Dorsolateral prefrontal cortex (tissue), 118 donors: ENCODE data around the gene OR7G2. TPM values are rescaled to one million over a fixed set of nuclear protein-coding genes. Genes with fewer than 3 reads are reported as not detected.

ENCODE experiments used
- total RNA-seq, 120 experiments: library from RNA; stranded (reverse); gene quantifications; one replicate each; pipeline versions ENCODE4 v1.2.3 to v1.2.4, GENCODE V29; 2022

OR7G2 gene
- total RNA-seq, 120 experiments from 2014 or later, result not detected

Other genes starting within 250 kb of the OR7G2 start
- under 1 TPM in 79 of 120 experiments, not detected in 41; under 0.01 to 0.18 (median 0.03) TPM for gene MUC16, start 97.1 kb downstream of the OR7G2 start, total RNA-seq
- gene OR1M1, start 20.4 kb downstream of the OR7G2 start, total RNA-seq, result not detected
- gene OR7G1, start 8.3 kb upstream of the OR7G2 start, total RNA-seq, result not detected
- gene OR7G3, start 19.5 kb upstream of the OR7G2 start, total RNA-seq, result not detected
- gene ZNF317, start 32.9 kb upstream of the OR7G2 start, total RNA-seq, result 10 to 100 TPM; 22.6 to 39.4 (median 30.9) TPM
- gene OR7D2, start 71.5 kb upstream of the OR7G2 start, total RNA-seq, result 1 to 10 TPM in 21 of 120 experiments, under 1 TPM in 62, not detected in 37; 0.12 to 4.0 (median 0.29) TPM
- gene OR7D4, start 112.1 kb upstream of the OR7G2 start, total RNA-seq, result not detected
- gene OR7E24, start 143.5 kb upstream of the OR7G2 start, total RNA-seq, result not detected
- 10 to 100 TPM in 26 of 120 experiments, 1 to 10 TPM in 94; 4.8 to 14.5 (median 8.3) TPM for gene ZNF699, start 202.4 kb upstream of the OR7G2 start, total RNA-seq
- 10 to 100 TPM; 14.4 to 49.0 (median 29.6) TPM for gene ZNF559, start 216.7 kb upstream of the OR7G2 start, total RNA-seq